Glutamatergic neuron (in vitro differentiated cells): ENCODE measurements around the gene MED16. TPM values are rescaled to one million over a fixed set of nuclear protein-coding genes. Genes with fewer than 3 reads are reported as not detected.
A peak's percentile ranks its signal among the peaks of the same experiment; 100 is the strongest.

ENCODE experiments used
- DNase-seq: peaks from one replicate; pipeline ENCODE4 v3.0.0; 2022
- H3K27ac Mint-ChIP-seq: one replicate; pipeline ENCODE4 v1.8.0; 2020; ENCODE audit warnings: mild to moderate bottlenecking, mixed read lengths, inconsistent platforms; ENCODE audit not compliant: unreplicated experiment
- H3K27me3 Mint-ChIP-seq: one replicate; pipeline ENCODE4 v1.8.0; 2020; ENCODE audit warnings: mild to moderate bottlenecking, moderate library complexity, mixed read lengths, inconsistent platforms; ENCODE audit not compliant: unreplicated experiment
- H3K36me3 Mint-ChIP-seq: one replicate; pipeline ENCODE4 v1.8.0; 2020; ENCODE audit warnings: mild to moderate bottlenecking, mixed read lengths, inconsistent platforms; ENCODE audit not compliant: unreplicated experiment
- H3K4me1 Mint-ChIP-seq: one replicate; pipeline ENCODE4 v1.8.0; 2020; ENCODE audit warnings: mild to moderate bottlenecking, low read depth, mixed read lengths, inconsistent platforms; ENCODE audit not compliant: unreplicated experiment
- H3K4me3 Mint-ChIP-seq: one replicate; pipeline ENCODE4 v1.8.0; 2020; ENCODE audit warnings: mild to moderate bottlenecking, mixed read lengths, inconsistent platforms; ENCODE audit not compliant: unreplicated experiment
- H3K9me3 Mint-ChIP-seq: one replicate; pipeline ENCODE4 v1.8.0; 2020; ENCODE audit warnings: mild to moderate bottlenecking, moderate library complexity, mixed read lengths, inconsistent platforms; ENCODE audit not compliant: unreplicated experiment
- CTCF ChIP-seq: fragments of 200-600 bp; sonication (generic); IDR thresholded peaks from one replicate; pipeline ENCODE4 v1.5.0; 2021; ENCODE audit not compliant: partially characterized antibody, unreplicated experiment
- total RNA-seq: library from RNA; stranded (reverse); fragmentation: NEBNext Ultra II Directional; extraction: Animal tissue kit (Norgen Biotek cat#: 25700); gene quantifications from one replicate; pipeline ENCODE4 v1.2.1, GENCODE V29; 2021; ENCODE audit not compliant: unreplicated experiment

The MED16 gene
- total RNA-seq, 1 donor from 2014 or later, result 65.0 TPM

DNA sequence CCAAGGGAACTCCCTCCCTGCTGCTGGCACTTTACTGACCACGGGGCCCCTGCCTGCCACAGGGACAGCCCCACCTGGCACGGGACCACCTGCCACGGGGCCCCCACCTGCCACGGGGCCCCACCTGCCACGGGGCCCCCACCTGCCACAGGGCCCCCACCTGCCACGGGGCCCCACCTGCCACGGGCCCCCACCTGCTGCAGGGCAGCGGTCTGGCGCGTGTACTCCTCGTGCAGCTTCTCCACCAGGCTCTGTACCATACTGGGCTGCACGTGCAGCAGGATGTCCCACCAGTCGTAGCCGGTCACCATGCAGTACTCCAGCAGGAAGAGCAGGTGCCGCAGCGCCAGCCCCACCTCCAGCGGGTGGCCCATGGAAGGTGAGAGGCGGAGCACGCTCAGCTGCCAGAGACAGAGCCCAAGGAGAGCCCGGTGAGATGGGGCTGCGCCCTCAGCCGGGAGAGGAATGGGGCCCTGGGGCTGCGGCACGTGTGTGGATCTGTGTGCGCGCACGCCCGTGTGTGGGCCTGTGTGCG lies 16.1 kb downstream of the MED16 start:
- Mint-ChIP-seq H3K9me3 (peaks cover 5% of the 10 kb centered on the region), H3K4me3 (no peak overlapping the region), H3K4me1 (no peaks in the 10 kb centered on the region), H3K27me3 (peaks cover 2% of the 10 kb centered on the region), H3K36me3 (no peaks in the 10 kb centered on the region), H3K27ac (no peak overlapping the region)
- TF ChIP-seq CTCF, result no peak
- DNase-seq, result no peak

- H3K4me1 Mint-ChIP-seq, result no peaks in the 10 kb centered on the region
- no peak overlapping the region for H3K4me3 Mint-ChIP-seq
- no peaks in the 10 kb centered on the region for H3K36me3 Mint-ChIP-seq
- H3K27me3 Mint-ChIP-seq, result peaks cover 5% of the 10 kb centered on the region
- no peak for TF ChIP-seq CTCF
- H3K27ac Mint-ChIP-seq, result no peak overlapping the region
- peaks cover 5% of the 10 kb centered on the region for H3K9me3 Mint-ChIP-seq
- DNase-seq, result no peak
These were observed 16.9 kb downstream of the MED16 start for GRCh38 chr19:876089-876488.

GRCh38 chr19:875265-875879 lies 17.6 kb downstream of the MED16 start:
- Mint-ChIP-seq H3K27ac (no peak overlapping the region), H3K4me3 (no peak overlapping the region), H3K36me3 (no peaks in the 10 kb centered on the region), H3K4me1 (no peaks in the 10 kb centered on the region), H3K9me3 (peaks cover 5% of the 10 kb centered on the region), H3K27me3 (peaks cover 6% of the 10 kb centered on the region)
- no peak for TF ChIP-seq CTCF
- no peak for DNase-seq

DNA sequence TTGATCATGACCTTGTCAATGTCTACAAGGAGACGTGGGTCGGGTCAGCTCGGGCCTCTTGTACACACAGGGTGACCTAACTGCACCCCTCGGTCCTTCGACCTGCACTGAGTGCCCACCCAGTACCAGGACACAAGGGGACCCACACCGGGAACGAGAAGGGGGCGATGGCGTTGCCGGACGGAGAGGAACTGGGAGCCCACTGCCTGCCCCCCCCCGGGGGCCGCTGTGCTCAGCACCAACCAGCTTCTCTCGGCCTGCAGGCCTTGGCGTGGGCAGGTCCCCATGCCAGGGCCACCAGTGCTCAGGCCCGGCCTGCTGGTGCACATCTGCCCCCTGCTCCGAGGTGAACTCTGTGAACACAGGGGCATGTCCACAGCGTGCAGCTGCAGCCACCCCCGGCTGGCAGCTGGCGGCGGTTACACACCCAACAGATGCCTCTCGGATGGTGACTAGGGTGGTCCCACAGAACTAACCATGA lies 19.4 kb downstream of the MED16 start:
- Mint-ChIP-seq H3K36me3 (no peaks in the 10 kb centered on the region), H3K27ac (no peak overlapping the region), H3K4me1 (peaks cover 1% of the 10 kb centered on the region), H3K4me3 (no peak overlapping the region), H3K27me3 (peaks cover 5% of the 10 kb centered on the region), H3K9me3 (peaks cover 10% of the 10 kb centered on the region)
- no peak for DNase-seq
- TF ChIP-seq CTCF, result no peak

GRCh38 chr19:873084-873483 lies 19.9 kb downstream of the MED16 start:
- no peak for TF ChIP-seq CTCF
- peak; percentile 55 for DNase-seq
- no peak overlapping the region for H3K27ac Mint-ChIP-seq
- H3K4me3 Mint-ChIP-seq, result no peak overlapping the region
- no peaks in the 10 kb centered on the region for H3K36me3 Mint-ChIP-seq
- peaks cover 10% of the 10 kb centered on the region for H3K9me3 Mint-ChIP-seq
- H3K4me1 Mint-ChIP-seq, result peaks cover 1% of the 10 kb centered on the region
- peaks cover 5% of the 10 kb centered on the region for H3K27me3 Mint-ChIP-seq
